H7 (cell line): ENCODE results near the gene SELENOS. TPM values are rescaled to one million over a fixed set of nuclear protein-coding genes. Genes with fewer than 3 reads are reported as not detected.

ENCODE experiments used
- DNase-seq: peaks from one replicate; pipeline ENCODE4 v3.0.0; 2012
- H3K27me3 ChIP-seq: 2 replicates; pipeline ENCODE4 v1.6.0; 2011; ENCODE audit warnings: mild to moderate bottlenecking, low read length; ENCODE audit not compliant: control insufficient read depth, insufficient read depth
- H3K36me3 ChIP-seq: replicated peaks from 2 replicates; pipeline ENCODE4 v1.5.1; 2011; ENCODE audit warnings: low read length; ENCODE audit not compliant: control insufficient read depth, insufficient read depth
- H3K4me3 ChIP-seq: 2 replicates; pipeline ENCODE4 v1.5.1; 2011; ENCODE audit warnings: low read depth, mild to moderate bottlenecking, control low read depth, low read length, moderate library complexity; ENCODE audit not compliant: insufficient read depth
- total RNA-seq: library from RNA; depleted of rRNA; stranded (reverse); fragments of >200 nt; shearing (Covaris generic); gene quantifications from 2 replicates; pipeline ENCODE4 v1.2.3, GENCODE V29; 2014

Gene SELENOS
- total RNA-seq, 1 experiment from 2014 or later, result 52.2 TPM

DNA sequence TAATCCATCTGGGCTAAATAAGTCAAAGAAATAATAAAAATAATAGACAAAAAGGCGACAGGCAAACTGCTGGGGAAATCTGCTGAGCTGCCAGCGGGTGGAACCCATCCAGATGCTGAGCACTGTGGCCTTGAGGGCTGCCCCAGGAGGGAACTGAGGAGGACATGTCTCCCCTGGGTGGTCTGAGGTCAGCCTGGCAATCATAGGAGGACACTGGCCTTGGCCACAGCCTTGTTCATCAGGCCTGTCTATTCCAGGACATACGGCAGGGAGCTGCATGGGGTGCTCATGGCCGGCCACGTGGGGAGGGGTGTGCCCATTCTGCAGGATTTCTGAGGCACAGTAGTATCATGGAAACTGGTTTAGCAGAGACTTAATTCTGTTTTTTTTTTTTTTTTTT, 39.2 kb upstream of the SELENOS start:
- no peaks in the 10 kb centered on the region for H3K27me3 ChIP-seq
- no peak overlapping the region for H3K4me3 ChIP-seq
- DNase-seq, result no peak
- H3K36me3 ChIP-seq, result no peaks in the 10 kb centered on the region

- no peaks in the 10 kb centered on the region for H3K27me3 ChIP-seq
- H3K36me3 ChIP-seq, result no peaks in the 10 kb centered on the region
- H3K4me3 ChIP-seq, result no peak overlapping the region
- no peak for DNase-seq
These were observed 38.5 kb upstream of the SELENOS start for GRCh38 chr15:101315736-101316135.

- Histone ChIP-seq H3K4me3 (no peak overlapping the region), H3K36me3 (no peaks in the 10 kb centered on the region), H3K27me3 (no peaks in the 10 kb centered on the region)
- DNase-seq, result no peak
These were observed 37.2 kb upstream of the SELENOS start for GRCh38 chr15:101314336-101315125.

- H3K27me3 ChIP-seq, result no peaks in the 10 kb centered on the region
- peak; percentile 68 for DNase-seq
- no peaks in the 10 kb centered on the region for H3K36me3 ChIP-seq
- H3K4me3 ChIP-seq, result no peak overlapping the region
These were observed 35.9 kb upstream of the SELENOS start for GRCh38 chr15:101313041-101313761.

DNA sequence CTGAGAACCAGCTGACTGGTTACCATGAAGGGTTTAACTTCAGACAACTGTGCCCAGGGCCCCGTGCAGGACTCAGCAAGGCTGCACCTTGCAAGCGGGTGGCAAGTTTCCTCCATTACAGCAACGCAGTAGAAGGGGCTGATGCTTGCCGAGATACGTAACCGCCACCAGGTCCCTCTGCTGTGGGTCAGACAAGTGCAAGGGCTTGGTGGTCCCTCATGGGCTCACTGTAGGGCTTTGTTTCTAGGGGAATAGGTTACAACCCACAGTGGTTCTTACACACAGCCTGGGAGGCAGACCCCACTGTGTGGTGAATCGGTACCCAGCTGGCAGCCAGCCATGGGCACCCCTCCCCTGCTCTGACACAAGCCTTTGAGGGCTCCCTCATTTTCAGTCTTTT, 33.2 kb upstream of the SELENOS start:
- no peak for DNase-seq
- Histone ChIP-seq H3K36me3 (no peaks in the 10 kb centered on the region), H3K27me3 (no peaks in the 10 kb centered on the region), H3K4me3 (no peak overlapping the region)

DNA sequence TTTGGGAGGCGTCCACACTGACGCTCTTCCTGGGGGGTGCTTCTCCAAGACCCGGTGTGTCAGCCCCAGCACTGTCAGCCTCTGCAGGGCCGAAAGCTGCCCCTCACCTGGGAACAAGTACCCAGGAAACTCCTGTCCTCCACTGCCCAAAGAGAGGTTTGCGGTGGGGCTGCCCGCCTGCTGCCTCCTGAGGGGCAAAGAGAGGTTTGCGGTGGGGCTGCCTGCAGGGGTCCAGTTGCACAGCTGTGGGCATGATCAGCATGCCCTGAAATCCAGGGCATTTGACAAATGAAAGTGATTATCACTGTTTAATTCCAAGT, 32.8 kb upstream of the SELENOS start:
- Histone ChIP-seq H3K36me3 (no peaks in the 10 kb centered on the region), H3K27me3 (no peaks in the 10 kb centered on the region)
- DNase-seq, result no peak

DNA sequence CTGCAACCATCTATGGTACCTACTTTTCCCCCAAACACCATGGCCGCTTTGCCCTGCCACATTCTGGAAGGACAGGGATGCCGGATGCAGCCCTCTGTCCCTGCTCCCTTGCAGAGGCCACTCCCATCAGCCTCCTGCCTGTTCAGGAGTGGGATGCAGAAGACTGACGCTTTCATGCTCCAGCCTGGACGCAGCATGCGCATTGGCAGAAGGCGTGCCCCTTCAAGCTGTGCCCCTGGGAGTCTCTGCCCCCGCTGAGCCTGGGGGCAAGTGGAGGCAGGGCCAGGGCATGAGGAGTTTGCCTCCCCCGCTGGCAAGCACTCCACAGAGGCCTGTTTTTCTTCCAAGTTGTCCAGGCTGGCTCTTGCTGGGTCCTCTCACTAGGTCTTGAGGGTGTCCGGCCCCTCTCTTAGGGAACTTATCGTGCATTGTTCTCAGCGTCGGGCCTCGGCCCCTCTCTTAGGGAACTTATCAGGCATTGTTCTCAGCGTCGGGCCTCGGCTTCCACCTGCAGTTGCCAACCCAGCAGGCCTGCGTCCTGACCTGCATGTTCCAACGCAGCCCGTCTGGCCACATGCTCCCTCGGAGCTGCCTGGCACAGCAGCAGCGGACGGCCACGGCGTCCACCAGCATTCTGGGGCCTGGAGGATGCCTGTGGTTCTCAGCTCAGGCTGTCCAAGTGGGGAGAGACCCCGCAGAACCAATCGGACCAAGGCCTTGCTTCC, 32.3 kb upstream of the SELENOS start:
- no peaks in the 10 kb centered on the region for H3K36me3 ChIP-seq
- no peak overlapping the region for H3K4me3 ChIP-seq
- no peak for DNase-seq
- no peaks in the 10 kb centered on the region for H3K27me3 ChIP-seq

More for the DNA sequence above, 32.8 kb upstream of the SELENOS start:
- H3K4me3 ChIP-seq, result no peak overlapping the region

- H3K27me3 ChIP-seq, result no peaks in the 10 kb centered on the region
- DNase-seq, result peak; percentile 33
- no peak overlapping the region for H3K4me3 ChIP-seq
These were observed 31.5 kb upstream of the SELENOS start for GRCh38 chr15:101308604-101309435.

DNA sequence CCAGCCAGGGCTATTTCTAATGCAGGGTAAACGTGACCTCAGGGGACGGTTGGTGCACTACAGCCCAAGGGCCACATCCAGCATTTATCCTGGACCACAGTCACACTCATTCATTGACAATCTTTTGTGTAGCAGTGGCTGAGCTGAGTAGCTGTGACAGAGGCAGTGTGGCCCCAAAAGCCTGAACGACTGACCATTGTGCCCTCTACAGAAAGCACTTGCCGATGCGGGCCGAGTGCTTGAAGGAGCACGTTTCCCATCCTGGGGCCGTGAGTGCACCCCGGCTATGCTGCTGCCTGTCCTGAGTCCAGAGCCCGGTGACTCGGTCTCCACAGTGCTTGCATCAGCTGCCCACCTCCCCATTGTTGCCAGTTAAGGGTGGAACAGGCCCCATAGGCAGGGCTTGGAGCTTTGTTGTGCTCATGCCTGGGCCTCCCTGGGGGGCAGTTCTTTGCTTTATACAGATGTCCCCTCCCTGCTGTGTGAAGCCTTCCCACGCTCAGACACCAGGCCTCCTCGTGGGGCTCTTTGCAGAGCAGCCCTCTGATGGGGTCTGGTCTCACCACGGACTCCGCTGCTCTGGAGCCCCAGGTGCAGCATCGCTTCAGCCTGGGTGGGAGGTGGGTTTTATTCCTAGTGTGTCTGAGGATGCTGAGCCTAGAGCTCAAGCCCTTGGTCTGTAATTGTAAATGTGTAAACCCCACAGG, 30.8 kb upstream of the SELENOS start:
- Histone ChIP-seq H3K4me3 (no peak overlapping the region), H3K36me3 (no peaks in the 10 kb centered on the region), H3K27me3 (no peaks in the 10 kb centered on the region)
- DNase-seq, result peak; percentile 51

More at GRCh38 chr15:101308604-101309435, 31.5 kb upstream of the SELENOS start:
- no peaks in the 10 kb centered on the region for H3K36me3 ChIP-seq

- Histone ChIP-seq H3K27me3 (no peaks in the 10 kb centered on the region), H3K36me3 (no peaks in the 10 kb centered on the region), H3K4me3 (no peak overlapping the region)
- DNase-seq, result peak; percentile 46
These were observed 30.0 kb upstream of the SELENOS start for GRCh38 chr15:101307048-101307896.

- no peaks in the 10 kb centered on the region for H3K36me3 ChIP-seq
- no peaks in the 10 kb centered on the region for H3K27me3 ChIP-seq
- peak; percentile 33 for DNase-seq
- no peak overlapping the region for H3K4me3 ChIP-seq
These were observed 29.2 kb upstream of the SELENOS start for GRCh38 chr15:101306341-101307047.

- DNase-seq, result peak; percentile 39
- Histone ChIP-seq H3K27me3 (no peaks in the 10 kb centered on the region), H3K4me3 (no peak overlapping the region), H3K36me3 (no peaks in the 10 kb centered on the region)
These were observed 28.6 kb upstream of the SELENOS start for GRCh38 chr15:101305820-101306255.
